LNCAP (cell line): Measurements from ENCODE around the gene NAPSA.

ENCODE experiments used
- CTCF ChIP-seq: fragments of 450-650 bp; IDR thresholded peaks from 2 replicates; pipeline ENCODE4 v1.5.1; 2017; ENCODE audit warnings: mild to moderate bottlenecking

NAPSA gene

GRCh38 chr19:50361290-50362029 is 4.0 kb downstream of the NAPSA start:
- TF ChIP-seq CTCF, result no peak

GRCh38 chr19:50359328-50359818 is 6.1 kb downstream of the NAPSA start:
- TF ChIP-seq CTCF, result no peak

- no peak for TF ChIP-seq CTCF
Measured at GRCh38 chr19:50358483-50359327, 6.7 kb downstream of the NAPSA start.

- peak; percentile 71 for TF ChIP-seq CTCF
Measured at GRCh38 chr19:50357178-50358100, 8.0 kb downstream of the NAPSA start.

GRCh38 chr19:50356691-50357177 is 8.7 kb downstream of the NAPSA start:
- TF ChIP-seq CTCF, result no peak

GRCh38 chr19:50352242-50352641 is 13.2 kb downstream of the NAPSA start:
- TF ChIP-seq CTCF, result no peak
